Endodermal cell (in vitro differentiated cells): ENCODE data around the gene REPIN1. TPM values are rescaled to one million over a fixed set of nuclear protein-coding genes. Genes with fewer than 3 reads are reported as not detected.

ENCODE experiments used
- DNase-seq: peaks from one replicate; pipeline ENCODE4 v3.0.0-alpha.2; 2017
- H3K27ac ChIP-seq: 2 replicates; pipeline ENCODE4 v1.5.1; 2013; ENCODE audit warnings: mild to moderate bottlenecking, low read depth, low read length, moderate library complexity
- H3K27me3 ChIP-seq: 2 replicates; pipeline ENCODE4 v1.6.1; 2013; ENCODE audit warnings: mild to moderate bottlenecking, low read length, moderate library complexity; ENCODE audit not compliant: insufficient read depth, control insufficient read depth, poor library complexity, severe bottlenecking
- H3K36me3 ChIP-seq: 2 replicates; pipeline ENCODE4 v1.7.0; 2013; ENCODE audit warnings: mild to moderate bottlenecking, low read length, moderate library complexity; ENCODE audit not compliant: control insufficient read depth, insufficient read depth
- H3K4me1 ChIP-seq: one replicate; pipeline ENCODE4 v1.7.0; 2013; ENCODE audit warnings: low read length; ENCODE audit not compliant: control insufficient read depth, insufficient read depth
- H3K4me3 ChIP-seq: 2 replicates; pipeline ENCODE4 v1.5.1; 2013; ENCODE audit warnings: mild to moderate bottlenecking, low read length, moderate library complexity
- H3K9ac ChIP-seq: 2 replicates; pipeline ENCODE4 v1.6.1; 2013; ENCODE audit warnings: mild to moderate bottlenecking, low read length, moderate library complexity; ENCODE audit not compliant: poor library complexity, severe bottlenecking; ENCODE audit errors: extremely low read depth
- H3K9me3 ChIP-seq: 2 replicates; pipeline ENCODE4 v1.6.1; 2013; ENCODE audit warnings: mild to moderate bottlenecking, low read length, moderate library complexity; ENCODE audit not compliant: control insufficient read depth
- H3K27ac Mint-ChIP-seq: 2 replicates; pipeline ENCODE4 v1.8.0; 2020; ENCODE audit warnings: mixed read lengths
- H3K27me3 Mint-ChIP-seq: 2 replicates; pipeline ENCODE4 v1.8.0; 2021; ENCODE audit warnings: mild to moderate bottlenecking, mixed read lengths; ENCODE audit not compliant: insufficient read depth
- H3K36me3 Mint-ChIP-seq: 2 replicates; pipeline ENCODE4 v1.8.0; 2020; ENCODE audit warnings: low read depth, mixed read lengths
- H3K4me1 Mint-ChIP-seq: 2 replicates; pipeline ENCODE4 v1.8.0; 2020; ENCODE audit warnings: mixed read lengths
- H3K4me3 Mint-ChIP-seq: 2 replicates; pipeline ENCODE4 v1.8.0; 2020; ENCODE audit warnings: mild to moderate bottlenecking, moderate library complexity, mixed read lengths
- H3K9me3 Mint-ChIP-seq: 2 replicates; pipeline ENCODE4 v1.8.0; 2020; ENCODE audit warnings: mild to moderate bottlenecking, mixed read lengths
- WGBS, 2 experiments: methylation state at CpG; one replicate each; pipeline versions ENCODE4 v1.1.5 to v1.1.7; 2013; ENCODE audit warnings: missing lambda C conversion rate in 2 of 2, mixed read lengths in 1 of 2; ENCODE audit not compliant: insufficient coverage in 1 of 2, insufficient read length in 1 of 2; 5-methylcytosine and 5-hydroxymethylcytosine counted together
- total RNA-seq, 2 donors: library from RNA; stranded (reverse); fragmentation: NEBNext Ultra II Directional in 1 of 2; extraction: Animal tissue kit (Norgen Biotek cat#: 25700) in 1 of 2; gene quantifications; 2 replicates in 1 of 2; 3 replicates in 1 of 2; pipeline ENCODE4 v1.2.1, GENCODE V29; 2021
- TF ChIP-seq, protein P1 (sequence below): fragments of 200-600 bp; sonication (generic); conservative IDR thresholded peaks from 2 replicates; pipeline ENCODE4 v1.5.0; 2021; ENCODE audit warnings: antibody characterized with exemption, mild to moderate bottlenecking

REPIN1 gene
- total RNA-seq, 2 donors from 2014 or later, result 85.4 to 94.4 TPM

DNA sequence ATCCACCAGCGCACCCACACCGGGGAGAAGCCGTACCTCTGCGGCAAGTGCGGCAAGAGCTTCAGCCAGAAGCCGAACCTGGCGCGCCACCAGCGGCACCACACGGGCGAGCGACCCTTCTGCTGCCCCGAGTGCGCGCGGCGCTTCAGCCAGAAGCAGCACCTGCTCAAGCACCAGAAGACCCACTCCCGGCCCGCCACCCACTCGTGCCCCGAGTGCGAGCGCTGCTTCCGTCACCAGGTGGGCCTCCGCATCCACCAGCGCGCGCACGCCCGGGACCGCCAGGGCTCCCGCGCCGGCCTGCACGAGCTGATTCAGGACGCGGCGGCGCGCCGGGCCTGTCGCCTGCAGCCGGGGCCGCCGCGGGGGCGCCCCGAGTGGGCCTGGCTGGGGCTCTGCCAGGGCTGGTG is 28.2 kb downstream of the REPIN1 start:
- H3K27ac ChIP-seq, result no peak overlapping the region
- TF ChIP-seq, protein P1, sequence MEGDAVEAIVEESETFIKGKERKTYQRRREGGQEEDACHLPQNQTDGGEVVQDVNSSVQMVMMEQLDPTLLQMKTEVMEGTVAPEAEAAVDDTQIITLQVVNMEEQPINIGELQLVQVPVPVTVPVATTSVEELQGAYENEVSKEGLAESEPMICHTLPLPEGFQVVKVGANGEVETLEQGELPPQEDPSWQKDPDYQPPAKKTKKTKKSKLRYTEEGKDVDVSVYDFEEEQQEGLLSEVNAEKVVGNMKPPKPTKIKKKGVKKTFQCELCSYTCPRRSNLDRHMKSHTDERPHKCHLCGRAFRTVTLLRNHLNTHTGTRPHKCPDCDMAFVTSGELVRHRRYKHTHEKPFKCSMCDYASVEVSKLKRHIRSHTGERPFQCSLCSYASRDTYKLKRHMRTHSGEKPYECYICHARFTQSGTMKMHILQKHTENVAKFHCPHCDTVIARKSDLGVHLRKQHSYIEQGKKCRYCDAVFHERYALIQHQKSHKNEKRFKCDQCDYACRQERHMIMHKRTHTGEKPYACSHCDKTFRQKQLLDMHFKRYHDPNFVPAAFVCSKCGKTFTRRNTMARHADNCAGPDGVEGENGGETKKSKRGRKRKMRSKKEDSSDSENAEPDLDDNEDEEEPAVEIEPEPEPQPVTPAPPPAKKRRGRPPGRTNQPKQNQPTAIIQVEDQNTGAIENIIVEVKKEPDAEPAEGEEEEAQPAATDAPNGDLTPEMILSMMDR, result no peak
- H3K4me3 ChIP-seq, result no peak overlapping the region
- H3K9ac ChIP-seq, result no peak overlapping the region
- Mint-ChIP-seq H3K27ac (no peak overlapping the region), H3K27me3 (no peaks in the 10 kb centered on the region), H3K4me3 (no peak overlapping the region), H3K9me3 (no peaks in the 10 kb centered on the region), H3K4me1 (peaks cover 29% of the 10 kb centered on the region), H3K36me3 (peaks cover 16% of the 10 kb centered on the region)
- 96% methylated on average over 5 to 48 of the region's 48 CpGs for WGBS, 2 experiments
- DNase-seq, result no peak
- peaks cover 4% of the 10 kb centered on the region for H3K36me3 ChIP-seq
- peaks cover 20% of the 10 kb centered on the region for H3K4me1 ChIP-seq
- H3K9me3 ChIP-seq, result no peaks in the 10 kb centered on the region
- no peaks in the 10 kb centered on the region for H3K27me3 ChIP-seq

DNA sequence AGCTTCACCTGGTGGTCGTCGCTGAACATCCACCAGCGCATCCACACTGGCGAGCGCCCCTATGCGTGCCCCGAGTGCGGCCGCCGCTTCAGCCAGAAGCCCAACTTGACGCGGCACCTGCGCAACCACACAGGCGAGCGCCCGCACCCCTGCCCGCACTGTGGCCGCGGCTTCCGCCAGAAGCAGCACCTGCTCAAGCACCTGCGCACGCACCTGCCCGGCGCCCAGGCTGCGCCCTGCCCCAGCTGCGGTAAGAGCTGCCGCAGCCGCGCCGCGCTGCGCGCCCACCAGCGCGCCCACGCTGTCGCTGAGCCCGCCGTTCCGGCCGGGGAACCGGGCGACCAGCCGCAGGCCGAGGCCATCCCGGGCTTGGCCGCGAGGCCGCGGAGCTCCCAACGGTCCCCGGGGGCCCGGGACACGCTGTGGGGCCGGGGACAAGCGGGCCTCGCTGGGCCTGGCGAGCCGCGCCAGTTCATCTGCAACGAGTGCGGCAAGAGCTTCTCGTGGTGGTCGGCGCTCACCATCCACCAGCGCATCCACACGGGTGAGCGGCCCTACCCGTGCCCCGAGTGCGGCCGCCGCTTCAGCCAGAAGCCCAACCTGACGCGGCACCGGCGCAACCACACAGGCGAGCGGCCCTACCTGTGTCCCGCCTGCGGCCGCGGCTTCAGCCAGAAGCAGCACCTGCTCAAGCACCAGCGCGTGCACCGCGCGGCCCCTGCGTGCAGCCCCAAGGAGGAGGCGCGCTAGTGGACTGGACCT is 28.9 kb downstream of the REPIN1 start:
- peaks cover 4% of the 10 kb centered on the region for H3K36me3 ChIP-seq
- H3K9me3 Mint-ChIP-seq, result no peaks in the 10 kb centered on the region
- peaks cover 12% of the 10 kb centered on the region for H3K36me3 Mint-ChIP-seq
- H3K4me3 Mint-ChIP-seq, result no peak overlapping the region
- TF ChIP-seq, protein P1, result no peak
- H3K27ac Mint-ChIP-seq, result no peak overlapping the region
- DNase-seq, result peak; percentile 48
- no peaks in the 10 kb centered on the region for H3K27me3 ChIP-seq
- H3K9ac ChIP-seq, result no peak overlapping the region
- H3K4me3 ChIP-seq, result no peak overlapping the region
- no peaks in the 10 kb centered on the region for H3K9me3 ChIP-seq
- H3K4me1 ChIP-seq, result peaks cover 20% of the 10 kb centered on the region
- H3K4me1 Mint-ChIP-seq, result peaks cover 34% of the 10 kb centered on the region
- no peaks in the 10 kb centered on the region for H3K27me3 Mint-ChIP-seq
- WGBS, 2 experiments, result 96 to 97% methylated on average over 89 to 91 of the region's 91 CpGs
- no peak overlapping the region for H3K27ac ChIP-seq

DNA sequence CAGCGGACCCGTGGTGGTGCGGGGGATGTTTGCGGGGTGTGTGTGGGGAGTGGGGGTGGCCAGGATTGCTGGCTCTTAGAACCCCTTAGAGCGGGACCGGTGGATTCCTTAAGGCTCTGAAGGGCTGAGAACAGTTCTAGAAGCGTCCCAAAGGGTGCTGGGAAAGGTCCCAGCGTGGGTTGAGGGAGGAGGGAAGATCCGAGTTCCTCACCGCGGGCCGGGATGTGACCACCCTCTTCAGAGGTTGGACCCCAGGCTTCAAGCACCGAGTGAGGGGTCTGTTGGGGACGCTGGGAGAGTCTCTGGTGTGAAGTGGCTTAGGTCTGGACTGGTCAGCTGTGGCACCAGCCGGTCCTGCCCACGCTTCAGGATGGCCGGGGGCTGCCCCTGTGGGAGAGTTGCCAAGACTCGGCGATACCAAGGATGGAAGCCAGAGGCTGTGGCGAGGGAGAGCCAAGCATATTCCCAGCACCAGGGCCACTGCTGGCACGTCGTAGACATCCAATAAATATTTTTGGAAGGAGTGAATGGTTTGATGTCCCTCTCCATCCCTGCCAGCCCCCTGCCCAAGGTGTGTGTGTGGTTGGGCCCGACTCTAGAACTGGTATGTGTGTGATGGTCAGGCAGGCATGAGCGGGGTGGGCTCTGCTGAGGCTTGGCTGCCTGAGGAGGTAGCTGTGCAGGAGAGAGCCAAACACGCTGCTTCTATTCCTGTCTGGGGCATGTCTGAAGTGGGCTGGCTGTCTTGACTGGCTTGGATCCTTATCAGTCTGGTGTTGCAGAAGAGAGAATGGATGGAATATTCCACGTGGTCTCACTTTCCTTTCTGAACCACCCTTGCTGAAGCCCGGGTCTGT is 29.7 kb downstream of the REPIN1 start:
- no peak overlapping the region for H3K4me3 ChIP-seq
- Mint-ChIP-seq H3K27me3 (no peaks in the 10 kb centered on the region), H3K36me3 (peaks cover 12% of the 10 kb centered on the region), H3K4me3 (no peak overlapping the region), H3K9me3 (no peaks in the 10 kb centered on the region), H3K4me1 (peaks cover 36% of the 10 kb centered on the region), H3K27ac (no peak overlapping the region)
- peaks cover 4% of the 10 kb centered on the region for H3K36me3 ChIP-seq
- DNase-seq, result peak; percentile 41
- no peak overlapping the region for H3K27ac ChIP-seq
- TF ChIP-seq, protein P1, result no peak
- H3K27me3 ChIP-seq, result no peaks in the 10 kb centered on the region
- H3K9me3 ChIP-seq, result no peaks in the 10 kb centered on the region
- peaks cover 20% of the 10 kb centered on the region for H3K4me1 ChIP-seq
- H3K9ac ChIP-seq, result no peak overlapping the region
- 93 to 98% methylated on average over 16 to 27 of the region's 27 CpGs for WGBS, 2 experiments
